GM18519 (cell line): ENCODE results near the gene BARHL2.
A peak's percentile ranks its signal among the peaks of the same experiment; 100 is the strongest.

Experiments used
- ATAC-seq: cut with Tn5 transposase; IDR thresholded peaks from one replicate; pipeline ENCODE4 v1.9.1; 2021; ENCODE audit warnings: mild to moderate bottlenecking, moderate library complexity; ENCODE audit not compliant: unreplicated experiment, low FRiP score

BARHL2 gene

DNA sequence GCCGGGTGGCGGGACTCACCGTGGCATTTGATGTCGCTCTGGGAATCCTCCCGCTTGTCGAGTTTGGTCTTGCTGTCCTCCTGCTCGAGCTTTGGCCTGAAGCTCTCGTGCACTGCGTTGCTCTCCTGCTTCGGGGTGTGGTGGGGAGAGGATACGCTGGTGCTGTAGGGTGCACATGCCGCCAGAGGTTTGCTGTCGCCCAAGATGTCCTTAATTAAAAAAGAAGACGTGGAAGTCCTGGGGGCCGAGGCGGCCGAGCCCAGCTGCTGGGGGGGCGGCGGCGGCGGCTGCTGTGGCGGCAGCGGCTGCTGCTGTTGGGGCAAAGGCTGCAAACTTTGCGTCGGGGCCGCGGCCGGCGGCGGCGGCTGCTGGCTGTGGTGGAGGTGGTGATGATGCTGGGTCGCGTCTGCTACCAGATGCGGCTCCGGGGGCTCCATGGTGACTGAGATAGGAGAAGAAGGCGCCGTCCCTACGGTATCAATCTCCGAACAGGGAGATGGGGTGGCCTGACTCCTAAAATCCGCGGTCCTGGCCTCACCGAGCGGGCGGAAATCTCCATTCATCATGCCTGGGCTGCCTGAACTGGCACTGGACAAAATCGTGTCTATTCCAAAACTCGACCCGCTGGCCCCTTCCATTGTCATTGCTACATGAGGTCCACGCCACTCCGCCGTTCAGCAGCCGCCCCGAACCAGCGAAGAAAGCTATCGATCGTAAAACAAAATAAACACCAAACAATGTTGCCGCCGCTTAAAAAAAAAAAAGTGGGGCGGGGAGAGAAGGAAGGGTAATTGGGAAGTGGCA lies at the start of gene BARHL2:
TSS of gene BARHL2 (minus strand) at position 751 of the 804 bp plus-strand sequence. CDS start at position 644, 107 bp downstream.
- no peak for ATAC-seq

DNA sequence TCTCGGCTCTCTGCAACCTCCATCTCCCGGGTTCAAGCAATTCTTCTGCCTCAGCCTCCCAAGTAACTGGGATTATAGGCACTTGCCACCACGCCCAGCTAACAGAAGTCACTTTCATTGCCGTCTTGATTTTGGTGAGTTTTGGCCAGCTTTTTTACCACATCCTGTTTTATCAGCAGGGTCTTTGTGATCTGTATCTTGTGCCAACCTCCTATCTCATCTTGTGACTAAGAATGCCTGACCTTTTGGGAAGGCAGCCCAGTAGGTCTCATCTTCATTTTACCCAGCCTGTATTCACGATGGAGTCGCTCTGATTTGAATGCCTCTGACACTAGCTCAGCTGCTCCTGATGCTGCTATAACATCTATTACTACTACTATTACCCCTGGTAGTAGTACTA lies 46.8 kb upstream of the BARHL2 start:
- ATAC-seq = no peak

DNA sequence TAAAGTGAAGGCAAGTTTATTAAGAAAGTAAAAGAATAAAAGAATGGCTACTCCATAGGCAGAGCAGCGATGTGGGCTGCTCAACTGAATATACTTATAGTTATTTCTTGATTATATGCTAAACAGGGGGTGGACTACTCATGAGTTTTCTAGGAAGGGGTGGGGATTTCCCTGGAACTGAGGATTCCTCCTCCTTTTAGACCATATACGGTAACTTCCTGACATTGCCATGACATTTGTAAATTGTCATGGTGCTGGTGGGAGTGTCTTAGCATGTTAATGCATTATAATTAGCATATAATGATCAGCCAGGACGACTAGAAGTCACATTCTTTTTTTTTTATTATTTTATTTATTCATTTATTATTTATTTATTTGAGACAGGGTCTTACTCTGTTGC lies 46.4 kb upstream of the BARHL2 start:
- no peak for ATAC-seq

DNA sequence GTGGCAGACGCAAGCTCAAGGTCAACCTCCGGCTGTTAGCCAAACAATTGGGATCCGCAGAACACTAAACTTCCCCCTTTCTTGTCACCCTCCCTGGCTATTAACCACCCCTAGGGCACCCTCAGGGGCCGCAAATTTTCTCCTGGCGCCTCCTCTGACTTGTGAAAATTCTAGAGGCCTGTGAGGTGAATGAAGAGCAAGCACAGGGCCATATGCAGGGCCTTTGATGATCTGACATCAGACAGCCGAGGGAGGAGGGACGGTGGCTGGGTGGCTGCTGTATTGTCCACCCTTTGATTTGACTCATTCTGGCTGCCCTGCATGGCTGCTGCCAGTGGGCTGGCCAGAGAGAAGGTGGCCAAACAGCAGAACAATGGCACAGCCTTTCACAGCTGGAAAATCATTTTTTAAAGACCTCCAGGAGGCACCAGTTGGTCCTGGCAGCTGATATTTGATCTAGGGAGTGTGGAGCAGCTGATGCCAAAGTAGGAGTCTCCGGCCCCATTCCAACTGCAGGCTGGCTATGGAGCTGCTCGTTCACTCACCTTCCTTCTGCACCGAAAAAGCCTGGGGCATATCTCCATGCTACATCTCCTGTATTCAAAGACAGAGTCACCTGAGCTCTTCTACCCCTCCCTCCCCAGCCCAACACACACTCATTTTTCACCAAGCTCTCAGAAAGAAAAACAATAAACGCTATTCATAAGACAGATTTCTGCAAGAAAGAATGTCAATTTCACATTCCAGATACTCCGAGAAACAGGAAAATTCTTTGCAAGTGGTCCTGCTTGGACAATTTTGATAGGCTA lies 44.9 kb upstream of the BARHL2 start:
- ATAC-seq = no peak

DNA sequence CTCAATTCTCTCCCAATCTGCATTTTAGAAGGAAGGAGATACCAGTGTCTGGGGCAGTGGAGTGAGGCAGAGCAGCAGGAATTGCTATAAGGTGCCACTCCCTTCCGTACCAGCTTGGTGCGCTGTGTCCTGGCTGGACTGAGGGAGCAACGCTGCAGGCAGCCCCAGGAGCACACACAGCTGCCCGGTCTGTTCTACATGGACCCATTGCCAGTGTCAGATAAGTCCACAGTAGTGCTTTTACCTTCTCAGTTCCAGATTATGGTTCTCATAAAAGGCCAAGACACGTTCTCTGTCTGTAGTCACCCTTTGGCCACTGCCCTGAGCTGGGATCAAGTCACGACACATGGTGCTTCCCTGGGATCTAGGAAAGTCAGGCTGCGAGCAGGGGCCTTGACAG lies 44.1 kb upstream of the BARHL2 start:
- ATAC-seq = no peak

DNA sequence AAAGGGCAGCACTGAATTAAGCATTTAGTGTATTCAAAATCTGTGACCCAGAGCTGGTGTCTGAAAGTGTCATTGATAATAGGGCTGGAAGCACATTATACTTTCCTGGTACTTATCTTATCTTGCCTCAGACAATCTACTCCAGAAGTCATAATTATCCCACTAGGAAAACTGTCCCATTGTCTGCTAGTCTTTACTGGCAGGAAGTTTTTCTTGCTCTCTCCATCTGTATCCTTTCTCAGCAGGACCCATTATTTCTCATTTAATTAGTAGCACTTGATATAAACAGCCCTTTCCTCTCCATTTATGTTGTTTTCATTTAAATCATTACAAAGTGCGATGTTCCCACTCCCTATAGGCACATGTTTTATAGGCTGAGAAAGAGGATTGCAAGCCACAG lies 36.5 kb upstream of the BARHL2 start:
- no peak for ATAC-seq

DNA sequence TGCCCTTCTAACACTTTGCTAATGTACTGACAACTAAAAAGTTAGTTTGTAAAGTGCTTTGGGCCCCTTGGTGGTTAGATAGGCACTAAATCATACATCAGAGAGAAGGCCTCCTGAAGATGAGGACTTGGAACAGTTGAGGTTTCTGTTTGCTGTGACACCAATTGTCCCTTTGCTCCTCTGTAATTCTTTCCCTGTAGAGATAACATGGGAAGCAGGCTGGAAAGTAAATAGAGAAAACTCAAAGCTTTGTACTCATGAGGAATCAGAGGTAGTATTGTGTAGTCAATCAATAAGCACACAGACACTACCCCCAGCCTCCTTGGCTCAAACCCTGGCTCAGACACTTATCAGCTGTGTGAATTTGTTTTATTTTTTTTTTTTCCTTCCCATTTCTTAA lies 31.6 kb upstream of the BARHL2 start:
- no peak for ATAC-seq

DNA sequence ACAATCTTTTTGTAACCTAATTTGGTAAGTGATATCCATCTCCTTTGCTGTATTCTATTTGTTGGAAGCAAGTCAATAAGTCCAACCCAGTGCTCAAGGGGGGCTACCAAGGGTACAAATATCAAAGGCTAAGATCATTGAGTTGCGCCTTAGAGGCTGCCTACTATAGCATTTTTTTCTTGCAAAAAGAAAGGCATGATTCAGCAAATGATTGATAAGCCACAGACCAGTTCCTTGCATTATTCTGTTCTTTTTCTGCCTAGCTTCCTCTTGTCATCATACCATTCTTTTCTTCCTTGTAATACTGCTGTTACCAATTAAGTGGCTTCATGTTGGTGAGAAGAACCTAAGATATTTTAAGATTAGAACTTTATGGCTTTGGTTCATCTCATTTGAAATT lies 29.8 kb upstream of the BARHL2 start:
- ATAC-seq = no peak

DNA sequence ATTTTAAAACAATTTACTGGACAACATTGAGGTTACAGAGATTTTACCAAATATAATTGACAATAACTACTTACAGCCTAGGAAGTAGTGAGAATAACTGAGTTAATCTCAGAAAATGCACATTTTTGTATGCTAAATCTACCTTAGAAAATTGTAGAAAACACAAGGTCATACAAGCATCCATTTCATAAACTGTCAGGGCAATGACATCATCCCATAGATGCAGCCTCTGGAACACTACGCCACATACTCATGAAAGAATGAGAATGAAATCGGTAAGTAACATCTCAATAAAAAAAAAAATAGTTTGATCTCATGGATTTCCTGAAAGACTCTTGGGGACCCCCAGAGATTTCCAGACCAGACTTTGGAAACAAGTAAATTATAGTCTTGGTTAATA lies 28.9 kb upstream of the BARHL2 start:
- ATAC-seq = no peak

DNA sequence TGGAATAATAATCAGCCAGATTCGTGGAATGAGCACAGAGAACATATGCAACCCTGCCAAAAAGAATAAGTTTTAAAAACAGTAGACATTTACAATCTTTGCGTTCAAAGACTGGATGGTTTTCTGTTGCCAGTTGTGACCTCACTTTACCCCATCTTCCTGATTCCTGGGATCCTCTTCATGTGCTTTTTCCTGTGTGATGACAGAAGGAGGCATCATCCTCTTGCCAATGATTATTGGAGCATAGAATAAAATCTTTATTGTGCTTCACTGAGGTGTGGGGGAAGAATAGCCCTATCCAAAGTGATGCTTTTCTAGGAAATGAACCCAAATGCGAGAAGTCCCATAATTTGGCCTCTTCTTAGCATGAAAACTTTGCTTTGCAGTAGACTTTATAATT lies 15.0 kb upstream of the BARHL2 start:
- no peak for ATAC-seq

DNA sequence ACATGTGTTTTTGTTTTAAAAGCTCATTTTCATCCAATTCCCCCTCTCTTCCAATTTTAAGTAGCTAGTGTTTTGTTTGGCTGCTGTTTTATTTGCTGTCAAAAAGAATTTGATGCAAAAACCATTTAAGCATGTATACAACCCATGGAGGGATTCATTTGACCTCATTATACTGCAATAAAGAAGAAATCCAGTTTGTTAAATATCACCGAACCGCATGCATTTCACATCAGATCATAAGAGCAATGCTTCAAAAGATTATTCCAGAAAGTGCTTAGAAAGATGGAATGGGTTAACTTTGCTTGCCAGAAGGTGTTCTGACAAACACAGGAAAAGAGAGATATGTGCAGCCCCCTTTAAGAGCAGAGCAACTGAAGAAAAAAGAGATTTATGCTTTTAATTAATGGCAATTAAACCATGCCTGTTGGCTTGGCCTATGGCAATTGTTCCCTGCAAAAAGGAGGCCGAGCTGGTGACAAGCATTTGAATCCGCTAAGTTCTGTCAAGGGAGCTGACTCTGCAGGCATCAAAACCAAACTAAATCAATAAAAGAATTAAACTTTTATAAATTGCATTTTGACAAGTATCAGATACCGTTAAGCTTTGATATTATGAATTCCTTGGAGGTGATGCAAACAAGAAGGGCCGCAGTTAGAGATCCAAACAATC lies 14.4 kb upstream of the BARHL2 start:
- no peak for ATAC-seq

DNA sequence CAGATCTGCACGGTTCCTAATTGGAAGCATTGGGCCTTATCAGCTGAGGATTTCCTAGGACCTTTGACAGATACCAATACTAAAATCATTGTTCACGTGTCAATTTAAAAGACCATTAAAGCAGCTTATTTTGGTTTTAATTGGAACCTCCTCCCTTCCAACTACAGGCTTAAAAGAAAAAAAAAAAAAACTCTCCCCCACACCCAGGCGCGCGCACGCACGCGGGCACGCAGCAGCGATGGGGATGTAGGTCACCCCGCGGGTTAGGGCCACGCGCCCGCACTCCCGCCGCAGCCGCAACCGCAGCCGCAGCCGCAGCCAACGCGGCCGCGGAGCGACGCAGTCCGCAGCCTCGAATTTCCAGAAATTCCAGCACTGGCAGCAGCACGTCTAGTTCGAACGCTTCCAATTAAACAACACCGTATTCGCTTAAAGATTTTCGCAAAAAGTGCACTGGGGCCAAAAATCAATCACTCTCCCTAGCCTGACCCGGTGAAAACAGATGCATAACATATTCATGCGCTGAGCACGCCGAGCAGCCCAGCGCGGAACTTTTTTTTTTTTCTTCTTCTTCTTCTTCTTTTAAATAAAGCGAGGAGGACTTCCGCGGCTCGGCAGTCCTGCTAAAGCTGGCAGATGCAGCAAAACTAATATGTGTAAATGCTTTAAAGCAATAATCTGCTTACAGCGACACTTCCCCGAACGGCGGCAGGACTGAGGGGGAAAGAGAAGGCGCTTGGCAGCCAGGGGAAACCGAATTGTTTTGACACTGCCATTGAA lies 13.3 kb upstream of the BARHL2 start:
- ATAC-seq = no peak

DNA sequence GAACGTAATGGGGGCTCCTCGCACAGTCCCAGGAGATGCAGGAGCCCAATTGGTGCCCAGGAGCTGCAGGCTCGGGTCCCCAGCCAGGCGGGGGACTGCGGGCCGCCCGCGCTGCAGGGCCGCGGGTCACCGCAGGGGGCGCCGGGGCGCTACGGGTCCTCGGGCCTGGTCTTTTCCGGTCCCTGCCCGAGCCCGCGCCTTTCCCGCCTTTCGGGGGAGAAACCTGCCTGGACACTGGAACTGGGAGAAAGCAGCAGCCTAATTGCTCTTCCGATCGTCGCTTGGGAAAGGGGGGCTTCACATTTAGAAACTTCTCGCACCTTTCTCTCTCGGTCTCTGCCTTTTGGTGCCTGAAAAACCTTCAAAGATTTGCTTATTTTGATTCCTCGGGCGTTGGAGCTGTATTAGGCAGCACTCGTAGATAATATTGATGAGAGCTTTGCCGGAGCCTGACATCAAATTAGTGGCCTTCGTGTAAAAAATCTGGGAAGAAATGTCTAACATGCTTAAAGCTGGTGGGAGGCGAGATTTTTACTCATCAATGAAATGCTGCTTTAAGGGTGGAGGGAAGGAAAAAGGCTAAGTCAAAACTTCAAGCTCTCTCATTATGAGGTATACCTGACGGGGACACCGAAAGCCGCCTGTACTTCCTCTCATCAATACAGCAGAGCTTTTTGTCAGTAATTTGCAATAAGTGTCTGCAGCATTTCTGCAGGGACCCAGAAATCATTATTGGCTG lies 12.6 kb upstream of the BARHL2 start:
- ATAC-seq = peak; percentile 45

DNA sequence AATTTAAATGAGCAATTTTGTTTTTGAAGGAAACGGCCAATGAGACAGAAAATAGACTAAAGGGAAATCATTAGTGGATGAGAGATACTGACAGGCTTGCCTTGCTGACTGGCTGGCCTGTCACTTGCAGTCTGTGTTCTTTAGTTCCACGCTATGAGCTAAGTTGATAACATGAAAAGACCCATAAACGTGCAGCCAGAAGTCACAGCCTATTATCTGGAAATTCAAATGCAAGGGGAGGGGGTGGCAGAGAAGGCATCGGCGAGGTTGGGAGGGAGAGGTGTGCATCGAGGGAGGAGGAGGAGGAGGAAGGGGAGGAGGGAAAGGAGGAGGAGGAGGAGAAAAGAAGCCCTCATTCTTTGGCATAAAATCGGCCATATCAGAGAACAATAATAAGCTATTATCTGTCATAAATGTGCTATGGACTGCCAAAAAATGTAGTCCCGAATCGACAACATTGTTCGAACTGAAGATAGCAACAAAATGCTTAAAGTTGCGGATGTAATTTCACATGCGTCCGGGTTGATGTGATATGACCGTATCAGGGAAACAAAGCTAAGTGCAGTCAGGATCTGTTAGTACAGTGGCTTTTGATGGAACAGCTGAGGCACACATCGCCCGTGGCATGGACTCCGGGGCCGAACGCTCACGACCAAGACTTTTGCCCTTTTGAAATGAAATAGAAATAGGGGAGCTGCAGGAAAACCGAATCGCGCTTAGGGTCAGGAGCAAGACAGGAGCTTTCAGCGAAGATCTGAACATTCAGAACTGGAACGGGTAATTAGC lies 11.6 kb upstream of the BARHL2 start:
- no peak for ATAC-seq

DNA sequence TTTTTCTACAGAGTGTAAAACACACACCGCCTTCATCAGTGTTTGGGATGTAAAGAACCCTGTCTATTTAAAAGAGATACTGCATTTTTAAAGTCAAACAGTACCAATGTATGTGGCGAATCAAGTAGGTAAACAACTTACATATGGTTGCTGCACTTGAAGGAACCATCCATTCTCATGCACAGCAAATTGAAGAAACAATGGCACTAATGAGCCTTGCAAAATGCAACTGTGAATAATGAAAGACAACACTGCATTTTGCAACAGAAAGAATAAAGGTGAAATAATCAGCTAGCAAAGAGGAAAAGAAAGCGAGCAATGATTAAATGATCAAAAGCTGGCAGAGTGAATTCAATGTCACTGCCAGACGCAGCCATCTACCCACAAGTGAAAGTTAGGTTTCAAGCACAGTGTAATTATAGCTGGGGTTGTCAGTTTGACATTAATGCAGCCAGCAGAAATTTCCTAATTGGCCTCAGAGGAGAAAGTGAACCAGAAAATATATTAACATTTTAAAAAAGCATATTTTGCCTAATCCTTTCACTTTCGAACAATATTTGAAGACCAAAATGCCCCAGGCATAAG lies 10.9 kb upstream of the BARHL2 start:
- ATAC-seq = no peak

DNA sequence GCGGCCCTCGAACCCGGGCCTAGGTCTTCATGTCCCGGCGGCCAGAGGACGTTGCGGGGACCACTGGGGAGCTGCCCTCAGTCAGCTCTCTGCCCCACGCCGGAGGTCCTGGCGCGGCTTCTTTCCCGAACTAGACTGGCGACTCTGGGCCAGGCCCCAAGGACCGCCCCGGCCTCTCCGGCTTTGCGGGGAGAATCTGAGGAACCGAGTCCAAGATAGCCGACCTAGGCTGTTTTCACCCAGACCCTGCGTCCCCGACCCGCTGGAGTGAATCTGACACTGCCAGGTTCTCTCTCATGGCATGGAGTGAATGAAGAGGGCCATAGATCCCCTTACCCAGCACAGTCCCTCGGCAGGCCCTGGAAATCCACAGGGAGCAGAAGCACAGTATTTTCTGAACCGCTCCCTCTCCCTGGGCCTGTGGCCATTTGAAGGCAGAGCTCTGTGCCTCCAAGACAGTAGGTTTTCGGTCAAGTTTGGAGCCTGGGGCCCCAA lies 9.9 kb upstream of the BARHL2 start:
- no peak for ATAC-seq

DNA sequence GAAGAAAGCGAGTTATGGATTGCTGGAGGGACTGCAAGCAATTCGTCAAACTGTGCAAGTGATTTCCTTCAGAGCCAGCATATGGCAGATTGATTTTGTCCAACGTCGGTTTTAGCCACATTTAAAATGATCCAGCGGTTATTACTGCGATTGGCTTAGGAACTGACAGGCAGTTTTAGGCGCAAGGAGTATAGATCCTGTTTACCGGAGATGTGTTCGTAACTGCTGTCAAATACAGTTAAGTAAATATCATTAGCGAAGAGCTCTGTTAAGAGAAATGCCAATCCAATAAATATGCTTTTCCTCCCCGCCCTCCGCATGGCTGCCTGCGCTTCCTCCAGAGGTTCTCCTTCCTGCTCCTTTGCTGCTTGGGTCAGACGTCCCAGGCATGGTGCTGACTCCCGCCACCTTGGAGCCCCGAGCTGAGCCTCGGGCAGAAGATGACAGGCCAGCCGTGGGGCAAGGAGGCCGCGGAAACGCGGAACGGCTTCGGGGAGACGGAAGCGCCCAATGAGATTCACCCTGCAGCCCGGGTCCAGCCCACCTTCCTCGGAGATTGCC lies 9.4 kb upstream of the BARHL2 start:
- no peak for ATAC-seq
